Brain microvascular endothelial cell (primary cell): ENCODE data around the gene HLA-DMB.
A peak's percentile ranks its signal among the peaks of the same experiment; 100 is the strongest.

Source experiments
- DNase-seq: peaks from one replicate; pipeline ENCODE4 v3.0.0-alpha.2; 2020
- H3K27ac ChIP-seq: fragments of 250-450 bp; sonication (Bioruptor Pico); 2 replicates; pipeline ENCODE4 v1.5.1; 2020; ENCODE audit warnings: mild to moderate bottlenecking, moderate library complexity
- H3K27me3 ChIP-seq: fragments of 250-450 bp; sonication (Bioruptor Pico); replicated peaks from 2 replicates; pipeline ENCODE4 v1.5.1; 2020; ENCODE audit warnings: mild to moderate bottlenecking
- H3K36me3 ChIP-seq: fragments of 250-450 bp; sonication (Bioruptor Pico); replicated peaks from 2 replicates; pipeline ENCODE4 v1.5.1; 2020; ENCODE audit warnings: mild to moderate bottlenecking
- H3K4me3 ChIP-seq: 2 replicates; pipeline ENCODE4 v1.5.1; 2011; ENCODE audit warnings: low read depth, mild to moderate bottlenecking, control low read depth, low read length, moderate library complexity
- CTCF ChIP-seq: IDR thresholded peaks from 2 replicates; pipeline ENCODE4 v1.5.1; 2011; ENCODE audit warnings: low read depth, mild to moderate bottlenecking, moderate library complexity, low read length, control low read depth, inconsistent platforms; ENCODE audit errors: missing control alignments
- in situ Hi-C: cut with HindIII; loops from 2 replicates; pipeline ENCODE4 v1.10.0; 2017; ENCODE audit warnings: low sequenced_read_pairs, low pct_ligation_motif_present

Gene HLA-DMB

GRCh38 chr6:32949113-32949512 lies 8.3 kb upstream of the HLA-DMB start:
- in situ Hi-C loops, result no loop called here
- H3K27me3 ChIP-seq, result no peaks in the 10 kb centered on the region
- no peak for DNase-seq
- TF ChIP-seq CTCF, result no peak
- H3K4me3 ChIP-seq, result no peak overlapping the region
- no peak overlapping the region for H3K27ac ChIP-seq
- no peaks in the 10 kb centered on the region for H3K36me3 ChIP-seq

- TF ChIP-seq CTCF, result peak; percentile 62
- peak; percentile 16 for DNase-seq
- Histone ChIP-seq H3K4me3 (no peak overlapping the region), H3K27me3 (no peaks in the 10 kb centered on the region), H3K36me3 (no peaks in the 10 kb centered on the region), H3K27ac (no peak overlapping the region)
- in situ Hi-C loops, result no loop called here
Measured at GRCh38 chr6:32947552-32948465, 7.0 kb upstream of the HLA-DMB start.

GRCh38 chr6:32946893-32947292 lies 6.1 kb upstream of the HLA-DMB start:
- no peaks in the 10 kb centered on the region for H3K36me3 ChIP-seq

GRCh38 chr6:32945953-32946352 lies 5.1 kb upstream of the HLA-DMB start:
- in situ Hi-C loops, result no loop called here
- no peak for DNase-seq
- Histone ChIP-seq H3K4me3 (no peak overlapping the region), H3K27ac (no peak overlapping the region), H3K27me3 (no peaks in the 10 kb centered on the region), H3K36me3 (no peaks in the 10 kb centered on the region)
- no peak for TF ChIP-seq CTCF

More at GRCh38 chr6:32946893-32947292, 6.1 kb upstream of the HLA-DMB start:
- H3K4me3 ChIP-seq, result no peak overlapping the region
- H3K27me3 ChIP-seq, result no peaks in the 10 kb centered on the region
- no peak for DNase-seq
- in situ Hi-C loops, result no loop called here
- TF ChIP-seq CTCF, result no peak
- no peak overlapping the region for H3K27ac ChIP-seq

GRCh38 chr6:32945108-32945760 lies 4.4 kb upstream of the HLA-DMB start:
- peaks cover 4% of the 10 kb centered on the region for H3K27me3 ChIP-seq
- in situ Hi-C loops, result no loop called here

More at GRCh38 chr6:32945108-32945760, 4.4 kb upstream of the HLA-DMB start:
- no peaks in the 10 kb centered on the region for H3K36me3 ChIP-seq
- H3K4me3 ChIP-seq, result no peak overlapping the region
- TF ChIP-seq CTCF, result no peak
- no peak overlapping the region for H3K27ac ChIP-seq
- no peak for DNase-seq
